Lung (tissue), 5 donors: ENCODE results near the gene PMS2. TPM values are rescaled to one million over a fixed set of nuclear protein-coding genes. Genes with fewer than 3 reads are reported as not detected.

Source experiments
- polyA plus RNA-seq, 2 donors: library from polyadenylated mRNA; stranded (reverse); fragments of 200-250 nt; gene quantifications; one replicate each; pipeline ENCODE4 v1.2.1, GENCODE V29; 2013
- small RNA-seq: library from RNA; depleted of rRNA; stranded (forward); fragments of <200 nt; gene quantifications from one replicate; pipeline ENCODE3, GENCODE V24; 2014; ENCODE audit warnings: low replicate concordance
- total RNA-seq, 2 donors: library from RNA; depleted of rRNA in 1 of 2; stranded (reverse); fragments of >200 nt in 1 of 2; gene quantifications; one replicate each; pipeline ENCODE4 v1.2.1, GENCODE V29; 2014 to 2021
- donor health status: Bipolar disorder and iron deficiency.
- donor health status: healthy.
- donor health status: DM: yes; HTN: yes; CAD: no.

PMS2 gene
- total and polyA plus RNA-seq, 4 donors: 3.5 to 19.1 (median 7.9) TPM

Small RNA genes within 50 kb of the gene (small RNA-seq; reads per million reads assigned to genes)
- gene RF00019: not detected
- not detected for gene RNU6-218P
- 0.39 reads per million, percentile 48 among the genes with 10 or more reads in this experiment for gene SNORA80D

Other genes starting within 250 kb of the PMS2 start
- gene RNF216, start 227.4 kb downstream of the PMS2 start, total RNA-seq: 10 to 100 TPM; 26.3 to 37.9 TPM
- gene RNF216, start 227.4 kb downstream of the PMS2 start, polyA plus RNA-seq: 10 to 100 TPM; 10.3 to 13.7 TPM
- not detected for gene OCM, start 128.3 kb downstream of the PMS2 start, total RNA-seq
- under 1 TPM; 0.07 to 0.37 TPM for gene OCM, start 128.3 kb downstream of the PMS2 start, polyA plus RNA-seq
- 10 to 100 TPM; 41.8 to 62.1 TPM for gene CCZ1, start 110.3 kb downstream of the PMS2 start, total RNA-seq
- 10 to 100 TPM; 39.4 to 53.2 TPM for gene CCZ1, start 110.3 kb downstream of the PMS2 start, polyA plus RNA-seq
- gene RSPH10B, start 38.4 kb downstream of the PMS2 start, total RNA-seq: 10 to 100 TPM in 1 of 2 donors, 1 to 10 TPM in 1; 9.8 to 10.2 TPM
- gene RSPH10B, start 38.4 kb downstream of the PMS2 start, polyA plus RNA-seq: 1 to 10 TPM; 1.8 to 2.3 TPM
- gene AIMP2, start 223 bp upstream of the PMS2 start, total RNA-seq: 10 to 100 TPM; 25.2 to 34.5 TPM
- gene AIMP2, start 223 bp upstream of the PMS2 start, polyA plus RNA-seq: 10 to 100 TPM; 18.0 to 44.2 TPM
- not detected for gene ANKRD61, start 22.3 kb upstream of the PMS2 start, total RNA-seq
- gene ANKRD61, start 22.3 kb upstream of the PMS2 start, polyA plus RNA-seq: under 1 TPM in 1 of 2 donors, not detected in 1; 0.08 TPM
- 100 to 1,000 TPM in 1 of 2 donors, 10 to 100 TPM in 1; 73.4 to 113 TPM for gene EIF2AK1, start 50.1 kb upstream of the PMS2 start, total RNA-seq
- gene EIF2AK1, start 50.1 kb upstream of the PMS2 start, polyA plus RNA-seq: 10 to 100 TPM; 35.6 to 50.7 TPM
- 10 to 100 TPM in 1 of 2 donors, 1 to 10 TPM in 1; 8.3 to 10.5 TPM for gene USP42, start 95.9 kb upstream of the PMS2 start, total RNA-seq
- 1 to 10 TPM; 3.0 to 4.2 TPM for gene USP42, start 95.9 kb upstream of the PMS2 start, polyA plus RNA-seq